Superior temporal gyrus (tissue), 1 donor: Measurements from ENCODE around the gene CCDC138.

Source experiments
- DNase-seq: peaks from one replicate; pipeline ENCODE4 v3.0.0-alpha.2; 2016; ENCODE audit errors: extremely low spot score

Gene CCDC138

DNA sequence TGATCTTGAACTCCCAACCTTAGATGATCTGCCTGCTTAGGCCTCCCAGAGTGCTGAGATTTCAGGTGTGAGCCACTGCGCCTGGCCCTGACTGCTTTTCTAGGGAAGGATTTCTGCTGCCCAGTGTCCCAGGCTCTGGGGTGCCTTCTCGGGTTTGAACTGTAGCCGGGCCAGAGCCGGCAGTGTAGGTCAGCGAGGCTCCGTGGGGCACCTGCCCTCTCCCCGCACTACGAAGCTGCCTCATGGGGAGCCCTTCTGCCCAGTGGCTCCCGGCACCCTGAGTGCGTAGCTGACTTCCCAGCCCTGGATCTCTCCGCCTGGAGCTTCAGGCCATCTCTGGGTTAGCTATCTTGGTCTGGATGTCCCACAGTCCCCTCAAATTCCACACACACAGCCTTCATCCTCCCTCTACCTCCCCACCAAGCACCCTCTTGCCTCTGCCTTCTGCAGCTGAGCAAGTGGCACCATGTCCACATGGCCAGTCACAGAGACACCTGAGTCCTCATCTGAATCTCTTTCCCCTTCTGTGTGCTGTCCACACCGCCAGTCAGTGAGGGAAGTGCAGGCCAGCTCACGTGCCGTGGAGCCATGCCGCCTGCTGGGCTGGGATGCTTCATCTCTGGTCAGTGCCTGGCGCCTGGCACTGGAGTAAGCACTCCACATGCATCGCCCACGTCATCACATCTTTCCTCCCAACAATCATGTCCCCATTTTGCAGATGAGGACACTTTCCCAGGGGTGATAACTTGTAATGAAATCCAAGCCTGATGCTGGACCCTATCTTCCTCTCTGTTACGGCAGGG, 133.2 kb downstream of the CCDC138 start:
- no peak for DNase-seq

GRCh38 chr2:108920686-108921085, 134.1 kb downstream of the CCDC138 start:
- DNase-seq: no peak

- DNase-seq: no peak
Observed at GRCh38 chr2:108921096-108922030, 134.8 kb downstream of the CCDC138 start.

- DNase-seq: peak; percentile 11
Observed at GRCh38 chr2:108922141-108922915, 135.8 kb downstream of the CCDC138 start.

DNA sequence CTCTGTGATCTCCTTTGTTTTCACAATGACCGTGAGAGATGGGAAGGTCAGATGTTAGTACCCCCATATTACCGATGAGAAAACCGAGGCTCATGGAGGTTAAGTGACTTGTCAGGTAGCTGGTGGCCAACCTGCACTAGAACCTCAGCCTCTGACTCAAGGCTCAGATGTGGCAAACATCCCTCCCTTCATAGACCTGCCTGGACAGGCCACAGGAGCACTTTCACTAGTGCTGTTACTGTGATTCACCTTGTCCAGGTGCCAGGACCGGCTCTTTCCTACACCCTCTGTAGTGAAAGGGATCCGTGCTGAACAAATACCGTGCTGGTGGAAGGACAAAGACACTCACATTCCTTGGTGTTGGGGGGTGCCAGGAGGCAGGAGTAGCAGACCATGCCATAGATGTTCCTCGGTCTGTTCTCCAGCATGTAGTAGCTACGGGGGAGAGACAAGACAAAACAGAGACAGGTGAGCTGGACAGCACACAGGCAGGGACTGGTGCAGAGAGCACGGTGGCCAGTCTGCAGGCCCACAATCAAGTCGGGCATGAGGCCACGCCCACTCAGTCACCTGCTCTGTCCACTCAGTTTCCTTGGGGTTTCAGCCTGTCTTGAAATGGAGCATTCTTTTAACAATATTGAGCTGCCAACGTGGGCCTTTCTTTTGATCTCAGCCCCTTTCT, 136.6 kb downstream of the CCDC138 start:
- no peak for DNase-seq

- no peak for DNase-seq
Observed at GRCh38 chr2:108923736-108924579, 137.4 kb downstream of the CCDC138 start.

DNA sequence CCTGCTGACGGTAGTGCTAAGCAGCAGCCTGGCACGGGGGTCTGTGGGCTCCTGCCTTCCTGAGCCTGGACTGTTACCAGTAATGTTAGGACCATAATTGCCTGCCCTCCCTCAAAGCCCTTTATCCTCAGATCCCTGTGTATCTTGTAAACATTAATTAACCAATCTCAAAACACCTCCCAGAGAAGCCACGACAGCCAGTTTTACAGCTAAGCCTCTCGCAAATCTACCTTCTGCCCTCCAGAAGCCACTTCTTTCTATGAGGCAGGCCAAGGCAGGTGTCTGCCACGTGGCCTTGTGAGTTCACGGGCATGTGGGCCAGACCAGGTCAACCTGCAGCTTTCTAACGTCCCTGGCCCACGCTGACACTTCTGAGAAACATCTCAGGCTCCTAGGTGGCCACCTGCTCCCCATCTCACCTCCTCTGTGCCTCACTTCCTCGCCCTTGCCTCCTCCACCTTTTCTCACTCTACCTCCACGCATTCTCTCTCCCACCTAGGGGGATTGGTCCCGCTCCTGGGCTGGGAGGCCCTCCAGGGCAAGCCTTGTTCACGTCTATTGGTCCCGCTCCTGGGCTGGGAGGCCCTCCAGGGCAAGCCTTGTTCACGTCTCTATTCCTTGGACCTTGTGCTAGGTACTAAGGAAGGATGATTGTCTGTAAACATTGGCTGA, 138.1 kb downstream of the CCDC138 start:
- no peak for DNase-seq

GRCh38 chr2:108925286-108925685, 138.7 kb downstream of the CCDC138 start:
- DNase-seq: no peak

DNA sequence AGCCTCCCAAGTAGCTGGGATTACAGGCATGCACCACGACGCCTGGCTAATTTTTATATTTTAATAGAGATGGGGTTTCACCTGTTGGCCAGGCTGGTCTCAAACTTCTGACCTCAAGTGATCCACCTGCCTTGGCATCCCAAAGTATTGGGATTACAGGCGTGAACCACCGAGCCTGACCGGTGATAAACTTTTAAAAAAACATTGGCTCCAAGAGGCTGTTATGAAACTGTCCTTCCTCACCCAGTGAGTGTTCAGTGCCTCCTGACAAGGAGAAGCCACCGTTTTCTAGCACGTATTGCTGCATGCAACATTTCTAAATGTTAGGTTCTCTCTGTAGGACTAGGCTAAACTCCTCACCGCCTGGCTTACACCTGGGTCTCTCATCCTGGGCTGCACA, 139.2 kb downstream of the CCDC138 start:
- DNase-seq: no peak
